ENCODE measurements around the gene ST6GALNAC3.

DNA sequence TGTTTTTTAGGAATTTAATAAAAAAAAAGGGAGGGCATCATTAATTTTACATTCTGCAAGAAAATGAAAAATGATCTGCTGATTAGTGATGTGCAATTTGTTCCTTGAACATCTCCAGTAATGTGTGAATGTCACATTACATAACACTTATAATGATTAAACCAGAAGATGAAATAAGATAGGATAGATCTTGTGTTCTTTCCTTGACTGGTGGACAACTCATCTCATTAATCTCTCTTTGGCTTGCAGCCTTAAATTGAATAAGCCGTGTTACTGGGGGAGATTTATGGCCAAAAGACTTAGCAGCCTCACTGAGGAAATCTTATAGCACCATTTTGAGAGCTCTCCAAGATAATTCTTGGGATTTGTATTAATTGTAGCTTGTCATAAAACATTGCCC is 217.2 kb downstream of the ST6GALNAC3 start:
- no peak for TF ChIP-seq CTCF (IDR thresholded peaks at IDR 0.05; ENCODE audit: poor library complexity)
- no peak for TF ChIP-seq EZH2 (IDR thresholded peaks at IDR 0.05; ENCODE audit: borderline replicate concordance)
- no peak for TF ChIP-seq EZH2phosphoT487 (IDR thresholded peaks at IDR 0.05; ENCODE audit: low read depth, severe bottlenecking, unreplicated experiment)

Measured in hepatocyte (in vitro differentiated cells).